Progenitor cell of endocrine pancreas (in vitro differentiated cells): Measurements from ENCODE around the gene CCR7. TPM values are rescaled to one million over a fixed set of nuclear protein-coding genes. Genes with fewer than 3 reads are reported as not detected.

Experiments
- DNase-seq: peaks from one replicate; pipeline ENCODE4 v3.0.0; 2021; ENCODE audit warnings: low spot score; ENCODE audit not compliant: unreplicated experiment
- H3K27ac Mint-ChIP-seq: 2 replicates; pipeline ENCODE4 v1.8.0; 2021; ENCODE audit warnings: mild to moderate bottlenecking, moderate library complexity, mixed read lengths
- H3K27me3 Mint-ChIP-seq: 2 replicates; pipeline ENCODE4 v1.8.0; 2021; ENCODE audit warnings: mixed read lengths
- H3K36me3 Mint-ChIP-seq: 2 replicates; pipeline ENCODE4 v1.8.0; 2022; ENCODE audit warnings: mixed read lengths; ENCODE audit not compliant: insufficient read depth
- H3K4me1 Mint-ChIP-seq: 2 replicates; pipeline ENCODE4 v1.8.0; 2021; ENCODE audit warnings: low read depth, mixed read lengths
- H3K4me3 Mint-ChIP-seq: 2 replicates; pipeline ENCODE4 v1.8.0; 2021; ENCODE audit warnings: low read depth, mild to moderate bottlenecking, moderate library complexity, mixed read lengths
- H3K9me3 Mint-ChIP-seq: 2 replicates; pipeline ENCODE4 v1.8.0; 2021; ENCODE audit warnings: low read depth, mixed read lengths
- total RNA-seq: library from RNA; stranded (reverse); gene quantifications from 2 replicates; pipeline ENCODE4 v1.2.1, GENCODE V29; 2021
- TF ChIP-seq, protein P1 (sequence below): fragments of 200-600 bp; sonication (generic); IDR thresholded peaks from one replicate; pipeline ENCODE4 v1.5.0; 2021; ENCODE audit warnings: antibody characterized with exemption, mild to moderate bottlenecking; ENCODE audit not compliant: unreplicated experiment

Gene CCR7
- total RNA-seq, 1 donor from 2014 or later, result not detected

DNA sequence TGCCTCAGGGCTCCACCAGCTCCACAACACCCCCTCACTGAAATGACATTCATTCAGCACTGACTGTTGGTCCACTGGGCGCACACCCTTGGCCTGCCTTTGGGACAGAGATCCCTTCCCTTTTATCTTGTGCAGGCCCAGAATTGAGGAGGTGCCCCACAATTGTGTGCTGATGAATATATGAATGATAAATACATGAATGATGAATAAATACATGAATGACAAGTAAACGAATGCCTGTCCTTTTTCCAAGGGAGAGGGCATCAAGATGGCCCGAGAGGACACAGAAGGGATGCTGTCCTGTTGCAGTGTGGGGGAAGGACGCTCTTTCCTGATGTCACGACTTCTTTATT is 5.7 kb downstream of the CCR7 start:
- H3K27me3 Mint-ChIP-seq, result peaks cover 56% of the 10 kb centered on the region
- H3K27ac Mint-ChIP-seq, result no peak overlapping the region

DNA sequence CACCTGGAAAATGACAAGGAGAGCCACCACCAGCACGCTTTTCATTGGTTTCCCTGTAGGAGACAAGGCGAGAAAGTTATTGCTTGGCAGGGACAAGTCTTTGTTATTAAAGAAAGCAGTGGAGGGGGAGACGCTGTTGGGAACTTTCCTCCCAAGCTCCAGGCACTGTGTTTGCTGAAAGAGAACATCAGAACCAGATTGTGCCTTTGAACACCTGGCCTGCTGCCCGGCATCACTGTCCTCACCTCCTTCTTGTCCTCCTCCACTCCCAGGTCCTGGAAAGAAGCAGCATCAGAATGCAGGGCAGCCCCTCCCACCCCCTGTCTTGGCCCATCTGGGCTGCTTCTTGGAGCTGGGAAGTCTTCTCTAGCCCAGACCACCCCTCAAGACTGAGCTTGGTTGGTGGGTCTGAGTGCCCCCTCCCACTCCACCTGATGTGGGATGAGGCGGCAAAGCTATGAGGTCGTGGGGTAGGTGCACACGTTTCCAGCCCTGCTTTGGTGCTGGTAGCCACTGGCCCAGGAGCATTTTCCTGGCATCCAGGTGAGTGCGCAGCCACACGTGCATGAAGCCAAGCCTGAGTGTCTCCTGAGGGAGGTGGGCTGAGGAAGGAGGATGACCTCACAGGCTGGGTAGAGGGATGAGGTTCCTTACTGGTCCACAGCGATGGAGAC is 6.2 kb downstream of the CCR7 start:
- peaks cover 2% of the 10 kb centered on the region for H3K4me1 Mint-ChIP-seq
- no peaks in the 10 kb centered on the region for H3K9me3 Mint-ChIP-seq
- H3K36me3 Mint-ChIP-seq, result no peaks in the 10 kb centered on the region
- peak; percentile 5 for DNase-seq
- H3K4me3 Mint-ChIP-seq, result no peak overlapping the region
- H3K27me3 Mint-ChIP-seq, result peaks cover 56% of the 10 kb centered on the region
- no peak overlapping the region for H3K27ac Mint-ChIP-seq
- TF ChIP-seq, protein P1, sequence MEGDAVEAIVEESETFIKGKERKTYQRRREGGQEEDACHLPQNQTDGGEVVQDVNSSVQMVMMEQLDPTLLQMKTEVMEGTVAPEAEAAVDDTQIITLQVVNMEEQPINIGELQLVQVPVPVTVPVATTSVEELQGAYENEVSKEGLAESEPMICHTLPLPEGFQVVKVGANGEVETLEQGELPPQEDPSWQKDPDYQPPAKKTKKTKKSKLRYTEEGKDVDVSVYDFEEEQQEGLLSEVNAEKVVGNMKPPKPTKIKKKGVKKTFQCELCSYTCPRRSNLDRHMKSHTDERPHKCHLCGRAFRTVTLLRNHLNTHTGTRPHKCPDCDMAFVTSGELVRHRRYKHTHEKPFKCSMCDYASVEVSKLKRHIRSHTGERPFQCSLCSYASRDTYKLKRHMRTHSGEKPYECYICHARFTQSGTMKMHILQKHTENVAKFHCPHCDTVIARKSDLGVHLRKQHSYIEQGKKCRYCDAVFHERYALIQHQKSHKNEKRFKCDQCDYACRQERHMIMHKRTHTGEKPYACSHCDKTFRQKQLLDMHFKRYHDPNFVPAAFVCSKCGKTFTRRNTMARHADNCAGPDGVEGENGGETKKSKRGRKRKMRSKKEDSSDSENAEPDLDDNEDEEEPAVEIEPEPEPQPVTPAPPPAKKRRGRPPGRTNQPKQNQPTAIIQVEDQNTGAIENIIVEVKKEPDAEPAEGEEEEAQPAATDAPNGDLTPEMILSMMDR, result no peak

More for the DNA sequence above, 5.7 kb downstream of the CCR7 start:
- no peak for DNase-seq
- Mint-ChIP-seq H3K36me3 (no peaks in the 10 kb centered on the region), H3K9me3 (no peaks in the 10 kb centered on the region), H3K4me3 (no peak overlapping the region), H3K4me1 (no peaks in the 10 kb centered on the region)
- TF ChIP-seq, protein P1, result no peak

DNA sequence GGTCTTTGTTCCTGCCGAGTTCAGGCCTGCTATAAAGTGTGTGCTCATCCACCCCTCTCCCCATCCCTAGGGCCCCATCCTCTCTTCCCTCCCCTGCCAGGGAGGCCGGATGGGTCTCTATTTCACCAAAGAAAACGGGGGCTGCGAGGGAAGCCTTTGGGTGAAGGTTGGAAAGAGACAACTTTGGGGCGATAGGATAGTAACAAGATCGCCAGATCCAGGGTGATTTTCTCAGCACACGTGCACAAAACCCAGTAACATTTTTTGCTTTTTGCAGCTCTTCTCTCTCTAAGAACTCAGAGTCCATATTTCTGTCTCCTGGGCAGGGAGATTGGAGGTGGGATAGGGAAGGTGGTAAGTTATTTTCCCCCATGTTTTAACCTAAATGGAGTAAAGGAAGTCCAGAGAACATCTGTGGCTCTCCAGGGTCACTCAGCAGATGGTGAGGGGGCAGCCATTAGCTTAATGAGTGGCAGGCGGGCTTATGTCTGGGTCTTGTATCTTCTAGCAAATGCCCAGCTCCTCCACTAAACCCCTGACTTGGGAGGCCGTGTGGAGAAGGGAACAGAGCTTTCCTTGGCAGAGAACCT is 6.9 kb downstream of the CCR7 start:
- Mint-ChIP-seq H3K4me1 (peaks cover 7% of the 10 kb centered on the region), H3K9me3 (no peaks in the 10 kb centered on the region), H3K36me3 (no peaks in the 10 kb centered on the region), H3K27me3 (peaks cover 56% of the 10 kb centered on the region), H3K27ac (no peak overlapping the region), H3K4me3 (no peak overlapping the region)
- TF ChIP-seq, protein P1, result no peak
- peak; percentile 6 for DNase-seq

DNA sequence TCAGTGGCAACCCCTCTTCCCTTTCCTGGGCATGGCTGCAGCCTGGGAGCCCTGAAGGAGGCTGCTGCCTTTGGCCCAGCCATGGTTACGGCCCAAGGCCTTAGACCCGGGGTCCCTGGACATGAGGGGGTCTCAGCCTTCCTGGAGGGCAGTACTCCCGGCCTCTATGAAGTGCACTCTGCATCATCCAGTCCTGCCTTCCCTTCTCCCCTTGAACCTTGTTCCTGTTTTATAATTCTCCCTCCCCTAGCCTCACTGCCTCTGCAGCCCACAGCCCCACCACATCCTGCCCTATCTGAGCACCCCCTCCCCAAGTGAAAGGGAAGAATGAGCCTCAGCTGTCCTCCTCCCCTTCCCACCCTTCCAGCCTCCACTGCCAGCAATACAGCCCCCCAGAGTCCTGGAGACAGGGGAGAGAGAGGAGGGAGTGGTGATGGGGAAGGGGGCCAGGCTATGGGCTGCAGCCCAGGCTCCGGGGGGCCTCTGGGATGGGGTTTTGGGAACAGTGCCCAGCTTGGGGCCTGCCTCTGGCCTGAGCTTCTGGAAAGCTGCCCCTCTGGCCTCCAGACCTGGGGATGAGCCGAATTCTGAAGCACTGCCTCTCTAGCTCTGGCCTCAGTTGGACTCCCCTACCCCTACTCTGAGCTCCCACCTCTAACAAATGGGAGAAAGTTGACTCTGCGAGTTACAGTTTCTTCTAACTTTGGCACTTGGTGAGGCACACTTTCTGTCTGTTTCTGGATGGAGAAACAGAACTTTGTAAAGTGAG is 7.6 kb downstream of the CCR7 start:
- Mint-ChIP-seq H3K27me3 (peaks cover 49% of the 10 kb centered on the region), H3K4me3 (no peak overlapping the region), H3K36me3 (no peaks in the 10 kb centered on the region), H3K9me3 (no peaks in the 10 kb centered on the region), H3K27ac (no peak overlapping the region), H3K4me1 (peaks cover 7% of the 10 kb centered on the region)
- TF ChIP-seq, protein P1, result no peak
- no peak for DNase-seq

DNA sequence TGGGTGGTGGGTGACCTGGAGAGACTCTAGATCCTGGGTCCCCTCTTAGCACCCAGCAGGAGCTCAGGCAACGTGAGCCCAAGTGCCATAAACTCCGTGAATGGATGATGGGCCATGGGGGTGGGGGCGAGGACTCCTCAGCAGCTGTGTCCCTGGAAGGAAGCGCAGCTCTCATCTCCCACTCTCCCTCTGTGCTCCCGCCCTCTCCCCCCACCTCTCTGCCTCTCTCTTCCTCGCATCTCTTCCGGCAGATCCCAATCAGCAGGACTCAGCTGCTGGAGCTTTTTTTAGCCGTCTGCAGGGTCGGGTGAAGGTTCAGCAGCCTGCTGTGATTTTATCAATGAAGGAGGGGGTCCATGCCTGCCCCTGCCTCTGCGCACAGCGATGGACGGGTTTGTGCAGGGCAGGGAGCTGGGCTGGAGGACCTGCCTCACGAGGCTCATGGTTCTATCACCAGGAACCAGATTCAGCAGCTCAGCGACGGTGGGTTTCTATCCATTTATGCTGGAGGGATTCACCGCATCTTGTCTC is 8.3 kb downstream of the CCR7 start:
- peak; percentile 7 for DNase-seq
- Mint-ChIP-seq H3K27me3 (peaks cover 41% of the 10 kb centered on the region), H3K4me1 (peaks cover 11% of the 10 kb centered on the region), H3K4me3 (no peak overlapping the region), H3K27ac (no peak overlapping the region), H3K36me3 (no peaks in the 10 kb centered on the region), H3K9me3 (no peaks in the 10 kb centered on the region)
- TF ChIP-seq, protein P1, result no peak
